Body of pancreas (tissue), 4 donors: ENCODE data around the gene FOXA1.

Source experiments
- CTCF ChIP-seq, 7 experiments: fragments of 450-650 bp in 4 of 7; fragments of 200-600 bp in 3 of 7; sonication (generic) in 3 of 7; IDR thresholded peaks; one replicate each; pipeline ENCODE4 v1.5.1; 2016 to 2019; ENCODE audit warnings: antibody characterized with exemption in 7 of 7
- POLR2A ChIP-seq, 3 donors: fragments of 450-650 bp; IDR thresholded peaks; one replicate each; pipeline ENCODE4 v1.6.1; 2016; ENCODE audit warnings: antibody characterized with exemption in 3 of 3, mild to moderate bottlenecking in 2 of 3

DNA sequence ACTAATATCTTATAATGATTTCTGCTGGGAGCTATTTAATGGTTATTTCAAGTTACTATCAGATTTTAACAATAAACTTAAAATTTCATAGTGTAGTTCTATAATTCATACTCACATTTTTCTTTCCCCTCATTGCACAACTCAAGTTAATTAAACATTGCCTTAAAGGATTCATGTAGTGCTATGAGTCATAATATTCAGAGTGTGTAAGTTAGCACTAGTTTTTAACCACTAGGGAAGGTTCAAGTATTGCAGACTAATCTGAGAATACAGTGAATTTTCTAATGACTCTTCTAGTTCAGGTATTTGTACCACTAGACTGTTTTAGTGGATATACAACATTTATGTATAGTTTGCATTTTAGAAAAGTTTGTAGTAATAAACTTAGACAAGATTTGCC is 49.9 kb downstream of the FOXA1 start:
- TF ChIP-seq CTCF (IDR thresholded peaks at IDR 0.05) (no peak), POLR2A (IDR thresholded peaks at IDR 0.05) (no peak)
